HG03139 (cell line): Measurements from ENCODE around the gene PRKCH.
A peak's percentile ranks its signal among the peaks of the same experiment; 100 is the strongest.

Experiments
- ATAC-seq: cut with Tn5 transposase; IDR thresholded peaks from one replicate; pipeline ENCODE4 v1.9.1; 2021; ENCODE audit not compliant: unreplicated experiment

The PRKCH gene

DNA sequence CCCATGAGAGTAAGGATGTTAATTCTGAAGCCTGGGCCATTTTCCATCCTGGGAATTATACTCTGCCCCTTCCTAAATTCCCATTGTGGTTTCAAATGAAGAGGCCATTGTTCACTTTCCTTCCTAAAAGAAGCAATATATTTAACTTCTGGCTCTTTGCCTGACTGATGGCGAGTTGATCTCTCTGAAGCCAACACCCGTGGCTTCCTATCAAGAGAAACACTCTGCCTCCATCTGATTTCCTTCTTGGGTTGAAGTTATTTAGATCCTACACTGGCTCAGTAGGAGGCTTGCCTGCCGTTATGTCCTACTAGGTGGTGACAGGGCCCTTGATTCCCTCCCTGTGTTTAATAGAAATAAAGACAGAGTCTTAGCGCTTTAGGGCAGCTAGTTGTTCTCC lies 97.4 kb downstream of the PRKCH start:
- no peak for ATAC-seq

GRCh38 chr14:61419201-61419600 lies 97.8 kb downstream of the PRKCH start:
- ATAC-seq = no peak

GRCh38 chr14:61420326-61420725 lies 98.9 kb downstream of the PRKCH start:
- no peak for ATAC-seq

DNA sequence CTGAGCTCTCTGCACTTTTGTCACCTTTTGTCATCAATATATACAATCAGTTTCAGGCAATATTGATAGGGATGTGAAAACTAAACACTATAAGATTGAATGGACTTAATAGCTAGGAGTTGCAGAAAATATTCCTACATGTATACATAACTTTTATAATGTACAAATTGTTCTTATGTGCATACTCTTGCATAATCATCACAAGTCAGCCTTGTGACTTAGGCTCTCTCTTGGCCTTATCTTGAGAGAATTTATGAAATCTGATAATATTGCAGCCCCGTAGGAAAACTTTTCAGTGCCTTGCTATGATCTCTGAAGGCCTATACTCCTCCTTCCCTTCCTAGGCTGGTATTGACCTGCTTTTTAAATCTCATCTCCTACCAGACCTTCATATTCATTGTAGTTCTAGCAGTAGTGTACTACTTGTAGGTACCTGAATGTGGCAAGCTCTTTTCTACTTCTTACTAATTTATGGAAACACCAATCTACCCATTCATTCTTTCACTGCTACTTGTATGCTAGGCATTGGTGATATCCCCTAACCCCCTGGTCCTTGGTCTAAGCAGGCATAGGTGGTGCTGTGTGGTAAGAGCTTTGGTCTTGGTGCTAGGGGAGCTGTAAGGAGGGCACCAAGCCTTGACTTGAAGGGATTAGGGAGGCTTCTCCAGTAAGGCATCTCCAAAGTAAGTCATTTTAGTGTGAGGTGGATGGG lies 100.0 kb downstream of the PRKCH start:
- no peak for ATAC-seq

- no peak for ATAC-seq
Observed at GRCh38 chr14:61426048-61426447, 104.7 kb downstream of the PRKCH start.

DNA sequence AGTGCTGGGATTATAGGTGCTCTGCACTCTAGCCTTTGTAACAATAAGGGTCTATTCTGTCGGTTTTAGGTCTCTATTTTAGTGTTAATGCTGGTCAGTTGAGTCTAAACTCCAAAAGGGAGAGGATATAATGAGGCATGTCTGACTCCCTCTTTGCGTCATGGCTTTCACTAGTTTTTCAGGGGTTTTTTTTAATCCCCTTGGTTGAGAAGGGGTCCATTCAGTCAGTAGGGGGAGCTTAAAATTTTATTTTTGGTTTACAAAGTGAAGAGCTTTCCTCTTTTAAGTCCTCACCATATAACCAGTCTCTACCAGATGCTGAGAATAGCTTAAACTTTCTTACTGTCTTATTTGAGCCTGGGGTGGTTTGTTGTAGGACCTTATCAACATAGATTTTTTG lies 106.9 kb downstream of the PRKCH start:
- no peak for ATAC-seq

DNA sequence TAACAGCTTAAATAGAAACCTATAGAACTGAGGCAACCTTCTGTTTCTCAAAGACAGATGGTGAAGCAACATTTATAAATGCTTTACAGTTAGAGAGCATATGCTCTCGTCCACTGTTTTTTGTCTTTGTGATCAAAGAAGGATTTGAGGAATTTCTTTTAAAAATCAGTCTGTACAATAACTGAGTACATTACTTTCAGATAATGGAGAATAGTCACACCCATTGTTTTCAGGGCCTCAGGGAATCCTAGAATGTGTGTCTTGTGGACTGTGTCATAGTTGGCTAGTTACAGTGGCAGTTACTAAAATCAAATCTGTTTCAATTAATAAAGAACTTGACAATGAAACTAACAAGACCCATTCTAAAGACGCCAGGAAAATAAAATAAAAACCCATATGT lies 107.9 kb downstream of the PRKCH start:
- no peak for ATAC-seq

DNA sequence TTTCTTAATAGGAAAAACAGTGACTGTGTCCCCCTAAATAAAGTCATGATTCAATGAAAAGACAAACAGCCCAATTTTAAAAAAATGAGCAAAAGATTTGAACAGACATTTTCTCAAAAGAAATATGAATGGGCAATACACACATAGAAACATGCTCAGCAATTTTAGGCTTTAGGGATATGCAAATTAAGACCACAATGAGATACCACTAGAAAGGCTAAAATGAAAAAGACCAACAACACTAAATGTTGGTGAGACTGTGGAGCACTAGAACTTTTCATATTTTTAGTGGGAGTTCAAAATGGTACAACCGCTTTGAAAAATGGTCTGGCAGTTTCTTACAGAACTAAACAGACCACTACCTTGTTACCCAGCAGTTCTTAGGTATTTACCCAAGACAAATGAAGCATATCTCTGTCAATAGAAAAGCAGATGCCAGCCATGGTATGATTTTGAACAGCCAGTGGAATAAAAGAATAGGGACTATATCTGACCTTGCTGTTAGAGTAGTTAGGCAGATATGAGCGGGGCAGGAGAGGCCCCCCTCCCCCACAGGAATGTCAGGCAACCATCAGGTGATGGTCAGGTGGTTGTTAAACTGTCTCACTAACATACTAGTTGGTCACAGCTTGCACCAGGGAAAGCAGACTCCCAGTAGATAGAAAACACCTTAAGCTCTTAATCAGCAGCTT lies 108.8 kb downstream of the PRKCH start:
- ATAC-seq = no peak

- no peak for ATAC-seq
Observed at GRCh38 chr14:61433169-61433568, 111.8 kb downstream of the PRKCH start.

DNA sequence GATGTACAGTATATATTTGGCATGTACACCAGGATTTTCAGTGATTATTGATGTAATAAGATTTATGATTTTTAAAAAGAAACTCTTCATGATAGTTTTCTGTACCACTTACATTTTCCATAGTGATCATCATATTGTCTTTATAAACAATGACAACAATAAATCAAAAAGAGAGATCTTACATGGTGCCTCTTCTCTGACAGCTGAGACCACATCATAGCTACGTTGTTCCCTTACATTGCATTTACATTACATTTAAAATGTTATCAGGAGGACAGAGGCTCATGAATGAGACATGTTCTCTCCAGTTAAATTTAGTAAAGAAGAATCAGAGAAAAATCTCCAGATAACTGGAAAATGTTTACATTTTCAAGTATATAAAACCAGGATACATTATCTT lies 112.4 kb downstream of the PRKCH start:
- ATAC-seq = no peak

DNA sequence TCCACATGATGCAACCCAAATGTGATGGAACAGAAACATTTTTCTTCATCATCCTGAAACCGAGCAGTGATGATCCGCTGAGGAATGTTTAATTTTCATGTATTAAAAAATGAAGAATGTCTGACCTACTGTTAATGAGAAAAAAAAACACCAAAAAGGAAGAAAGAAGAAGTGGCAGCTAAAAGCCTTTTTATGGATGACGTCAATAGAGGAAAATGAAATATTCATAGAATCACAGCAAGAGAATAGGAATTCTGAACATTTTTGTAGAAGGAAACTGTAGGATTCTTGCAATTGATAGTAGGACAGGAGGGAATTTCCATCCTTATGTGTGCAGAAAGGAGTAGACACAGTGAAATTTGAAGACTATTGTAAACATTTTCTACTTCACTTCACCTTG lies 112.9 kb downstream of the PRKCH start:
- ATAC-seq = no peak

DNA sequence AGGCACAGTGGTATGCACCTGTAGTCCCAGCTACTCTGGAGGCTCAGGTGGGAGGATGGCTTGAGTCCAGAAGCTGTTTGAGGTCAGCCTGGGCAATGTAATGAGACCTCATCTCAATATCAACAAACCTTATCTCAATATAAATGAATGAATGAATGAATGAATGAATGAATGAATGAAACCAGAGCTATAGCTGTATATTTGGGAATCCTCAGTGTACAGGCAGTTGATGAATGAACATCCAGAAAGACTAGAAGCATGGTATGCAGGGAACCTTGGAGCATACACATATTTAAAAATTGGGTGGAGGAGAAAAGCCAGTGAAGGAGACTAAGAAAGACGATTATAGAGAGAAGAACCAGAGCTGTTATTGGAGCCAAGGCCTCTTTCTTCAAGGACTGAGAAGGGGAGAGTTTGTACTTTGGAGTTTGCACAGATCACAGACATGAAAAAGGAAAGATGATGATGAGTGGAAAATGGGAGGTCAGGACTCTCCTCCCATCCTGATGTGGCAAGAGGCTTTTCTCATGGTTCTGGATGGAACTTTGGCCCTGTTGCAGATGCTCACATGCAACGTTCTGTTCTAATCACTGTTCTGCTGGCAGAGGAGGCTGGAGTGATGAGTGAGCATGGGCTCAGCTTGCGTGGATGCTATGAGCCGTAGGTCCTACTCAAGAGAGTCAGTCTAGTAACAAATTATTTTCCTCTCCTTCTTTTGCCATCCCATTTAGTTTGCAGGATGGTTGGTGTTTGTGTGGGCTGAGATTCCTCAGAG lies 114.4 kb downstream of the PRKCH start:
- ATAC-seq = no peak

DNA sequence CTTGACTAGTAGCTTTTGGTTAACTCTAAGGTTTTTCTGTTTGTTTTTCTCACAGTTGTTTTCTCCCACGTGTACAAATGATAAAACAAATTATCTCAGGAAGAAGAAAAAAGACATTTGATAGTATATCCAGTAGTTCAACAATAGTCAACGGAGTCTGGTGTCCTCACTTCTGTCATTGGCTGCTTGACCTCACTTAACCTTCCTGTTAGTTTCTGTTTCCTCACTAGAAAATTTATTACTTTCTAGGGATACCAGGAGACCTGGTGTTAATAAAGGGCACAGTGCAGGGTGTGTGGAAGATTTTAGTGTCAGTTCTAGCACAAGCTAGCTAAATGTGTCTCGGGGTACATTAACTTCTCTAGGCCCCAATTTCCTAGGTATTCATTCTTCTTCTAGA lies 116.0 kb downstream of the PRKCH start:
- ATAC-seq = no peak

DNA sequence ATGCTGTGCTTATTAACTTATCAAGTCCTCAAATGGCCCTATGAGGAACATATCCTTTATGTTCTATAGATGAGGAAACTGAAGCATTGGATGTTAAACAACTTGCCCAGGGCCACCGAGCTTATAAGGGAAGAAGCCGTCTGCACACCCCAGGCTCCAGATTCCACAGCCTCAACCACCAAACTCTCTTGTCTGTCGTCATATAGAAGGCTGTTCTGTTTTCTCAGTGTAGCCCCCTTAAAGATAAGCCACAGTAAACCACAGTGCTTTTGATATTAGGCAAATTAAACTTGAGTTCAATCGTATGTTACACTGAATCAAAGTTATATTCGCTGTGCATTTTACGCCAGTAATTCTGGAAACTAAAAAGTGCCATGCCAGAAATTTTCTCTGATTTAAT lies 116.7 kb downstream of the PRKCH start:
- no peak for ATAC-seq

DNA sequence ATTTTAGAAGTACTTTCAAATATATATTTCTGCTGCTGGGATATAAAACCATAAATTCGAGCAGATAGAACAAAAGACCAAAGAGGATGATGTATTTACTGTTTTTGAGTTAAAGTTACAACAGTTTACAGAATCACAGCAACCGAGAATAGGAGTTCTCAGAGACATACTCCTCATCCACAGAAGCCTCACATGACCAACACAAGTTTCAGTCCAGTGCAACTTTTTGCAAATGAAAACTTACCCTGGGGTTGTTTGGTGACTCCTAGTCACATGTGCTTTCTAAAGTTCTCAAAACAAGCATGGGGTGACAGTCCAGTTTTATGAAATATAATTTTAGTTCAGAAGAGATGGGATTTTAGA lies 117.1 kb downstream of the PRKCH start:
- no peak for ATAC-seq

GRCh38 chr14:61438860-61439765 lies 117.7 kb downstream of the PRKCH start:
- ATAC-seq = no peak

GRCh38 chr14:61439779-61440418 lies 118.5 kb downstream of the PRKCH start:
- ATAC-seq = no peak

- ATAC-seq = no peak
Observed at GRCh38 chr14:61443481-61443880, 122.1 kb downstream of the PRKCH start.

GRCh38 chr14:61444215-61444768 lies 122.9 kb downstream of the PRKCH start:
- ATAC-seq = peak; percentile 91

DNA sequence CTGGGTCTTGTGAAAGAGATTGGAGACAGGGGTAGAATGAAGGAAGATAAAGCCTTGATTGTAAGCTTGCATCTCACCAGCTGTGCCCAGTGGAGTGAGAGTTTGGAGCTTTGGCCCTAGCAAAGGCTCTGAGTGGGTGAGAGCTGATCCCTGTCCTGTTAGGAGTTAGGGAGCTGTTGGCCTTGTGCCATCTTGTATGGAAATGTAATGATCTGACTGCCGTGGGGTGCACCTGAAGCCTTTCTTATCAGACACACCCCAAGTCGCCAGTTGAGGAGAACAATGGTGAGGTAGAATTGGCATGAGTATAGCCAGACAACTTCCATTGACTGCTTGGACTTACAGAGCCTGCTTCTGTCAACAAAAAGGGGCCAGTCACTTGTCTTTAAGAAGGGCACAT lies 130.1 kb downstream of the PRKCH start:
- no peak for ATAC-seq
